ENCODE data around the gene HOXB8.

The HOXB8 gene

GRCh38 chr17:48624544-48625494 is 9.7 kb upstream of the HOXB8 start:
- no peak for DNase-seq

- DNase-seq, result no peak
These were observed 9.0 kb upstream of the HOXB8 start for GRCh38 chr17:48624118-48624517.

- DNase-seq, result no peak
These were observed 8.5 kb upstream of the HOXB8 start for GRCh38 chr17:48623583-48623982.

- no peak for DNase-seq
These were observed 7.8 kb upstream of the HOXB8 start for GRCh38 chr17:48622857-48623256.

- DNase-seq, result no peak
These were observed 6.6 kb upstream of the HOXB8 start for GRCh38 chr17:48621410-48622392.

GRCh38 chr17:48620461-48621139 is 5.5 kb upstream of the HOXB8 start:
- DNase-seq, result no peak

- no peak for DNase-seq
These were observed 4.8 kb upstream of the HOXB8 start for GRCh38 chr17:48619826-48620449.

GRCh38 chr17:48618256-48618896 is 3.3 kb upstream of the HOXB8 start:
- peak; percentile 84 for DNase-seq

- DNase-seq, result no peak
These were observed 2.6 kb upstream of the HOXB8 start for GRCh38 chr17:48617471-48618255.

- no peak for DNase-seq
These were observed 1.8 kb upstream of the HOXB8 start for GRCh38 chr17:48616717-48617470.

- no peak for DNase-seq
These were observed 1.0 kb upstream of the HOXB8 start for GRCh38 chr17:48615963-48616716.

GRCh38 chr17:48613862-48614694 is 1.0 kb downstream of the HOXB8 start:
- peak; percentile 34 for DNase-seq

GRCh38 chr17:48612854-48613691 is 2.0 kb downstream of the HOXB8 start:
- peak; percentile 44 for DNase-seq

GRCh38 chr17:48612456-48612853 is 2.6 kb downstream of the HOXB8 start:
- no peak for DNase-seq

GRCh38 chr17:48611681-48612455 is 3.2 kb downstream of the HOXB8 start:
- DNase-seq, result no peak

GRCh38 chr17:48611213-48611612 is 3.9 kb downstream of the HOXB8 start:
- DNase-seq, result no peak
